WTC11 (cell line): ENCODE measurements around the gene CLDN22. TPM values are rescaled to one million over a fixed set of nuclear protein-coding genes. Genes with fewer than 3 reads are reported as not detected.

Source experiments
- ATAC-seq: fragments of 200-7000 bp; cut with Tn5 transposase; 2 replicates; pipeline ENCODE4 v1.10.0; 2021; ENCODE audit warnings: mild to moderate bottlenecking, moderate library complexity
- CTCF ChIA-PET: fragments of 300-600 bp; sonication (Branson Sonifier 250); formaldehyde crosslinking; loops from one replicate; lab custom pipeline; 2021; ENCODE audit warnings: antibody characterized with exemption; lab: Charles Lee
- POLR2A ChIA-PET: fragments of 350-600 bp; sonication (Branson Sonifier 250); formaldehyde crosslinking; loops from one replicate; lab custom pipeline; 2021; ENCODE audit warnings: antibody characterized with exemption; lab: Charles Lee
- DNase-seq: peaks from one replicate; pipeline ENCODE4 v3.0.0; 2021; ENCODE audit warnings: low spot score
- H3K27ac Mint-ChIP-seq: 2 replicates; pipeline ENCODE4 v1.8.0; 2021; ENCODE audit warnings: mixed read lengths
- H3K27me3 Mint-ChIP-seq: 2 replicates; pipeline ENCODE4 v1.8.0; 2021; ENCODE audit warnings: low read depth, mild to moderate bottlenecking, moderate library complexity, mixed read lengths
- H3K36me3 Mint-ChIP-seq: 2 replicates; pipeline ENCODE4 v1.8.0; 2021; ENCODE audit warnings: mixed read lengths
- H3K4me1 Mint-ChIP-seq: 2 replicates; pipeline ENCODE4 v1.8.0; 2022; ENCODE audit warnings: mixed read lengths
- H3K4me3 Mint-ChIP-seq: 2 replicates; pipeline ENCODE4 v1.8.0; 2021; ENCODE audit warnings: mild to moderate bottlenecking, moderate library complexity, mixed read lengths
- H3K9me3 Mint-ChIP-seq: 2 replicates; pipeline ENCODE4 v1.8.0; 2021; ENCODE audit warnings: mixed read lengths
- ATF6 ChIP-seq: sonication (generic); formaldehyde crosslinking; IDR thresholded peaks from 2 replicates; pipeline ENCODE4 v1.8.1; 2023; ENCODE audit warnings: mild to moderate bottlenecking, missing genetic modification reagents
- CTCF ChIP-seq: fragments of 200-600 bp; IDR thresholded peaks from 2 replicates; pipeline ENCODE4 v1.8.0; 2022; ENCODE audit warnings: antibody characterized with exemption
- ESRRA ChIP-seq: sonication (generic); formaldehyde crosslinking; IDR thresholded peaks from 2 replicates; pipeline ENCODE4 v1.8.1; 2022; ENCODE audit warnings: mild to moderate bottlenecking, missing genetic modification reagents, borderline replicate concordance
- FOXP1 ChIP-seq: sonication (generic); formaldehyde crosslinking; IDR thresholded peaks from 2 replicates; pipeline ENCODE4 v1.8.0; 2022; ENCODE audit warnings: missing genetic modification reagents, mild to moderate bottlenecking, moderate library complexity, borderline replicate concordance
- HMGXB4 ChIP-seq: sonication (generic); formaldehyde crosslinking; IDR thresholded peaks from 2 replicates; pipeline ENCODE4 v1.8.1; 2023; ENCODE audit warnings: mild to moderate bottlenecking, moderate library complexity, missing genetic modification reagents
- MAX ChIP-seq: sonication (generic); formaldehyde crosslinking; IDR thresholded peaks from 2 replicates; pipeline ENCODE4 v1.8.0; 2022; ENCODE audit warnings: mild to moderate bottlenecking, missing genetic modification reagents
- NFATC4 ChIP-seq: fragments of 250-450 bp; sonication (Bioruptor Pico); IDR thresholded peaks from 2 replicates; pipeline ENCODE4 v1.9.0; 2021; ENCODE audit warnings: mild to moderate bottlenecking
- SMAD3 ChIP-seq: sonication (generic); formaldehyde crosslinking; IDR thresholded peaks from 2 replicates; pipeline ENCODE4 v1.8.0; 2022; ENCODE audit warnings: missing genetic modification reagents, mild to moderate bottlenecking, borderline replicate concordance
- SMAD4 ChIP-seq: sonication (generic); formaldehyde crosslinking; IDR thresholded peaks from 2 replicates; pipeline ENCODE4 v1.8.0; 2022; ENCODE audit warnings: mild to moderate bottlenecking, missing genetic modification reagents
- SOX15 ChIP-seq: fragments of 250-450 bp; sonication (Bioruptor Pico); IDR thresholded peaks from 2 replicates; pipeline ENCODE4 v1.9.0; 2021; ENCODE audit warnings: mild to moderate bottlenecking
- SP1 ChIP-seq: sonication (generic); formaldehyde crosslinking; conservative IDR thresholded peaks from 2 replicates; pipeline ENCODE4 v1.8.1; 2022; ENCODE audit warnings: missing genetic modification reagents
- STAT6 ChIP-seq: sonication (generic); formaldehyde crosslinking; conservative IDR thresholded peaks from 2 replicates; pipeline ENCODE4 v1.8.1; 2023; ENCODE audit warnings: mild to moderate bottlenecking, low read depth, missing genetic modification reagents, moderate library complexity
- TCF7 ChIP-seq: sonication (generic); formaldehyde crosslinking; IDR thresholded peaks from 2 replicates; pipeline ENCODE4 v1.8.0; 2022; ENCODE audit warnings: mild to moderate bottlenecking, low read depth, missing genetic modification reagents, moderate library complexity
- USF2 ChIP-seq: sonication (generic); formaldehyde crosslinking; IDR thresholded peaks from 2 replicates; pipeline ENCODE4 v1.8.1; 2023; ENCODE audit warnings: mild to moderate bottlenecking, missing genetic modification reagents, moderate library complexity
- ZBTB21 ChIP-seq: sonication (generic); formaldehyde crosslinking; IDR thresholded peaks from 2 replicates; pipeline ENCODE4 v1.8.1; 2023; ENCODE audit warnings: mild to moderate bottlenecking, missing genetic modification reagents, borderline replicate concordance
- ZMAT4 ChIP-seq: fragments of 250-450 bp; sonication (Bioruptor Pico); IDR thresholded peaks from 2 replicates; pipeline ENCODE4 v1.9.0; 2021; ENCODE audit warnings: mild to moderate bottlenecking
- ZNF121 ChIP-seq: sonication (generic); formaldehyde crosslinking; IDR thresholded peaks from 2 replicates; pipeline ENCODE4 v1.8.0; 2023; ENCODE audit warnings: missing genetic modification reagents
- ZNF219 ChIP-seq: sonication (generic); formaldehyde crosslinking; IDR thresholded peaks from 2 replicates; pipeline ENCODE4 v1.8.0; 2023; ENCODE audit warnings: missing genetic modification reagents, mild to moderate bottlenecking, borderline replicate concordance
- ZNF281 ChIP-seq: sonication (generic); formaldehyde crosslinking; IDR thresholded peaks from 2 replicates; pipeline ENCODE4 v1.8.0; 2023; ENCODE audit warnings: mild to moderate bottlenecking, missing genetic modification reagents
- ZNF671 ChIP-seq: fragments of 250-450 bp; sonication (Bioruptor Pico); IDR thresholded peaks from 2 replicates; pipeline ENCODE4 v1.8.0; 2021; ENCODE audit warnings: mild to moderate bottlenecking
- total RNA-seq: library from RNA; stranded (reverse); gene quantifications from 3 replicates; pipeline ENCODE4 v1.2.3, GENCODE V29; 2021

Gene CLDN22
- total RNA-seq, 1 experiment from 2014 or later: not detected

GRCh38 chr4:183342541-183343533 is 22.8 kb upstream of the CLDN22 start:
- H3K36me3 Mint-ChIP-seq: no peaks in the 10 kb centered on the region
- CTCF ChIA-PET: no interaction called here
- POLR2A ChIA-PET: no interaction called here

More at GRCh38 chr4:183342541-183343533, 22.8 kb upstream of the CLDN22 start:
- H3K4me1 Mint-ChIP-seq: 0 out of 2 replicates have a peak, but pooled peaks cover 4% of the 10 kb centered on the region
- DNase-seq (no peak), ATAC-seq (peak; percentile 51)
- H3K9me3 Mint-ChIP-seq: no peaks in the 10 kb centered on the region; the same call in 1 of the 2 replicates
- no peak overlapping the region for H3K27ac Mint-ChIP-seq
- no peak overlapping the region for H3K4me3 Mint-ChIP-seq
- no peak for TF ChIP-seq ZNF671
- TF ChIP-seq TCF7 (CRISPR knock-in tag): no peak
- no peak for TF ChIP-seq STAT6 (CRISPR knock-in tag)
- TF ChIP-seq ESRRA: no peak
- TF ChIP-seq ZNF219 (CRISPR knock-in tag): no peak
- TF ChIP-seq CTCF: no peak
- no peak for TF ChIP-seq USF2 (CRISPR knock-in tag)
- TF ChIP-seq ZNF121: no peak
- no peak for TF ChIP-seq SP1
- TF ChIP-seq ZNF281 (CRISPR knock-in tag): no peak
- no peak for TF ChIP-seq ZBTB21 (CRISPR knock-in tag)
- no peak for TF ChIP-seq ZMAT4 (CRISPR knock-in tag)
- no peak for TF ChIP-seq FOXP1
- no peak for TF ChIP-seq SMAD3 (CRISPR knock-in tag)
- no peak for TF ChIP-seq SMAD4 (CRISPR knock-in tag)
- no peak for TF ChIP-seq NFATC4
- TF ChIP-seq SOX15: no peak
- no peak for TF ChIP-seq ATF6
- TF ChIP-seq MAX (CRISPR knock-in tag): no peak
- no peak for TF ChIP-seq HMGXB4 (CRISPR knock-in tag)
- TF ChIP-seq, all 79 proteins: peak for 0
- no peaks in the 10 kb centered on the region for H3K27me3 Mint-ChIP-seq
